Measurements from ENCODE around the gene PVALEF. TPM values are rescaled to one million over a fixed set of nuclear protein-coding genes. Genes with fewer than 3 reads are reported as not detected.

PVALEF gene
- total RNA-seq (2014; rRNA removed; shearing (Covaris generic)): not detected in 2 replicates
- polyA plus RNA-seq (2016; fragmentation: Nextera tagmentation; extraction: Ambion mirVana): not detected in 2 replicates

DNA sequence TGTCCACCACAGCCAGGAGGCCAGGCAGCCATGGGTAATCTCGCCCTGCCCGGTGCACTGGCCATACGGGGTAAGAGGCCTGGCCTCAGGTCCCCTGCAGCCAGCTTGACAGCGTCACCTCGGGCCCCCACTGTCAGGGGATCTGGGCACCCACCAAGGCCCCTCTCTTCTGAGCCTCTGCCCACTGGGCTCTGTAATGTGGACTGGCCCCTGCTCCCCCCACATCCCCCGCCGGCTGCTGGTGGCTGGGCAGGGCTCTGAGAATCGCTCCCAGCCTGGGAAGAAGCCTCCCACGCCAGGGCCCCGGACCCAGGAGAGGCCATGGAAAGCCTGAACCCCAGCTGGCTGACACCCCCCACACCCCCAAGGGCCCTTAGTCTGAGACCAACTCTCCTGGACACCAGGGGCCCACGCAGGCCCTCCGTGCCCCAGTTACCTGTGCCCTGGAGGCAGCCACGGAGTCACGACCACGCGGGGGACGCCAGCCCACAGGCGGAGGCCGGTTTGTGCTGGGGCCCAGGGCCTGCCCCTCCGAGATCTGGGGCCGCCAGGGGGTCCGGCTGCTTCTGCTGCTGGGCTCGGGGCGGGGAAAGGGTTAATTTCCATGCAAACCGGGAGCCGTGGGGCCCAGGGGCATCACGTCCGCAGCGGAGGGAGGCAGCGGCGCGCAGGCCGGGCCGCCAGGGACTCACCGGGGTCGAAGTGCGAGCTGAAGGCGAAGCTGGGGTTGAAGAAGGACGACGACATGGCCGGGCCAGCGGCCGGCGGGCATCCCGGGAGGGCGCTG is at the start of gene PVALEF:
TSS of gene PVALEF (plus strand) at position 262 of the 787 bp plus-strand sequence. CDS start 15,720 bp downstream, outside the sequence.
- peak; percentile 29 for DNase-seq
- Histone ChIP-seq H3K4me1 (ENCODE audit: insufficient read depth) (no peaks in the 10 kb centered on the region), H3K27me3 (replicated peaks; ENCODE audit: insufficient read depth) (peaks cover 10% of the 10 kb centered on the region; the same call in 1 of the 2 replicates), H3K36me3 (ENCODE audit: low read depth) (no peaks in the 10 kb centered on the region), H3K79me2 (ENCODE audit: insufficient read depth) (no peaks in the 10 kb centered on the region), H2AFZ (no peak within 1 kb of the TSS), H3K9me2 (ENCODE audit: insufficient read depth) (no peaks in the 10 kb centered on the region), H3K27ac (no peak within 1 kb of the TSS), H3K4me3 (no peak within 1 kb of the TSS), H3K4me2 (ENCODE audit: unreplicated experiment) (no peak within 1 kb of the TSS), H3F3A (ENCODE audit: insufficient read depth) (no peaks in the 10 kb centered on the region), H3K9ac (no peak within 1 kb of the TSS), H4K20me1 (ENCODE audit: insufficient read depth) (no peaks in the 10 kb centered on the region), H3K9me3 (ENCODE audit: low read depth) (no peaks in the 10 kb centered on the region)
- TF ChIP-seq EZH2phosphoT487 (IDR thresholded peaks at IDR 0.05; ENCODE audit: insufficient read depth, low read depth): no peak
- TF ChIP-seq EZH2 (IDR thresholded peaks at IDR 0.05; ENCODE audit: insufficient read depth, poor library complexity, severe bottlenecking): no peak
- in situ Hi-C loops (cut with MboI): no loop called here
- 30 to 37% methylated on average over 32 to 46 of the region's 46 CpGs for WGBS, 2 experiments (ENCODE audit: low coverage in 1 of 2, low lambda C conversion rate in 2 of 2, missing lambda C conversion rate in 2 of 2)

DNA sequence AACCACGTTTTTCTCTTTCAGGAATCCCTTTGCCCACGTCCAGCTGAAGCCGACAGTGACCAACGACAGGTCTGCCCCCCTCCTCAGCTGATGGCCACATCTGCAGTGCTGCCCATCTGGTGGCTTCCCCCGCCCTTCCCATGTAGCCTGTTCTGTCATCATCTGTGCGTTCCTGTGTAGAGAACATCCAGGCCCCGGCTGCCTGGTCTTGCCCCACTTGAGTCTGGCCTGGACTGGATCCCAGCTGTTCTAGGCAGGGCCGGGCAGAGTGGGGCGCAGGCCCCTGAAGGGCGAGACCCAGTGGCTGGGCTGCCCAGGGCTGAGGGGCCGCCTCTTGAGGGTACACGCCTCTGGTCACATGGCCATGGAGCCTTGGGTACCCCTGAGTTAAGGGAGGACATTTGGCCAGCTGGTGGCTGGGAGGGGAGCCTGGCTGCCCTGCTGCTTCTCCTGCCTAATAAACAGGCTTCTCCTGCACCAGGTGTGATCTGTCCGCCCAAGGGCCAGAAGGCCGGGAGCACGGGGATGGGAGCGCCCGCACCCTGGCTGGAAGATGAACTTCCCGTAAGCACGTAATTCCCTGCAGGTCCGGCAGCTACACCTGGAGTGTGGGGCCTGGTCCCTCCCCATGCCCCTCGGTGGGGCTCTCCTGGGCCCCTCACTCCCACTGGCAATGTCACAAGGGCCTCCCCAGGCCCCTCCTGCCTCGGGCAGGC is 49.4 kb upstream of the PVALEF start:
- no peak overlapping the region for H3K4me3 ChIP-seq
- H3K9me3 ChIP-seq (ENCODE audit: low read depth): no peaks in the 10 kb centered on the region
- in situ Hi-C loops (cut with MboI): no loop called here
- no peaks in the 10 kb centered on the region for H3K36me3 ChIP-seq (ENCODE audit: low read depth)
- H4K20me1 ChIP-seq (ENCODE audit: insufficient read depth): no peaks in the 10 kb centered on the region
- 78 to 86% methylated on average over 20 to 22 of the region's 22 CpGs for WGBS, 2 experiments (ENCODE audit: low coverage in 1 of 2, low lambda C conversion rate in 2 of 2, missing lambda C conversion rate in 2 of 2)
- H3K27ac ChIP-seq: no peak overlapping the region
- H3K9me2 ChIP-seq (ENCODE audit: insufficient read depth): no peaks in the 10 kb centered on the region
- H3F3A ChIP-seq (ENCODE audit: insufficient read depth): no peaks in the 10 kb centered on the region
- H3K79me2 ChIP-seq (ENCODE audit: insufficient read depth): no peaks in the 10 kb centered on the region
- no peak overlapping the region for H2AFZ ChIP-seq
- TF ChIP-seq EZH2phosphoT487 (IDR thresholded peaks at IDR 0.05; ENCODE audit: insufficient read depth, low read depth) (no peak), EZH2 (IDR thresholded peaks at IDR 0.05; ENCODE audit: insufficient read depth, poor library complexity, severe bottlenecking) (no peak)
- H3K4me1 ChIP-seq (ENCODE audit: insufficient read depth): no peaks in the 10 kb centered on the region
- no peak overlapping the region for H3K4me2 ChIP-seq (ENCODE audit: unreplicated experiment)
- no peaks in the 10 kb centered on the region for H3K27me3 ChIP-seq (replicated peaks; ENCODE audit: insufficient read depth)
- no peak overlapping the region for H3K9ac ChIP-seq
- DNase-seq: no peak

DNA sequence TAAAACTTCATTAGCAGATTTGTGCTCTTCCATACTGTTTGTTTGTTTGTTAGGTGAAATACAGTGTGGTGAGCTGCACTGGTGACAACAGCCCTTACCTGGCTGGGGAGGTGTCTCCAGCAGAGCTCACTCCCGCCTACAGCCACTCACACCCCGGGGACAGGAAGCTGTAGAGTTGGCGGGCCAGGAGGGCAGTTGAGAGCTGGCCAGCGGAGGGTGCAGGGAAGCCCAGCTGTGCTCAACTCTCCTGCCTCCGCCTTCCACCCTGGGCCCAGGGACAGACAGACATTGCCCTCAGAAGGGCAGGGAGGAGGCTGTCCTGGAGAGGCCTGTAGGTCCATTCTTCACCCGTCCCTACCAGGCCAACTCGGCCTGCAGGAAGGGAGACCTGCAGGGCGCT is 48.6 kb upstream of the PVALEF start:
- Histone ChIP-seq H3K79me2 (ENCODE audit: insufficient read depth) (no peaks in the 10 kb centered on the region), H3K36me3 (ENCODE audit: low read depth) (no peaks in the 10 kb centered on the region), H3K9ac (no peak overlapping the region), H3K9me3 (ENCODE audit: low read depth) (no peaks in the 10 kb centered on the region), H3K4me1 (ENCODE audit: insufficient read depth) (no peaks in the 10 kb centered on the region), H3K27me3 (replicated peaks; ENCODE audit: insufficient read depth) (peaks cover 4% of the 10 kb centered on the region; the same call in 1 of the 2 replicates), H4K20me1 (ENCODE audit: insufficient read depth) (no peaks in the 10 kb centered on the region), H2AFZ (no peak overlapping the region), H3K4me3 (no peak overlapping the region), H3F3A (ENCODE audit: insufficient read depth) (no peaks in the 10 kb centered on the region), H3K4me2 (ENCODE audit: unreplicated experiment) (no peak overlapping the region), H3K9me2 (ENCODE audit: insufficient read depth) (no peaks in the 10 kb centered on the region), H3K27ac (no peak overlapping the region)
- whole genome bisulfite sequencing, 2 experiments (ENCODE audit: low coverage in 1 of 2, low lambda C conversion rate in 2 of 2, missing lambda C conversion rate in 2 of 2): 88 to 94% methylated on average over 8 of the region's 8 CpGs
- TF ChIP-seq EZH2phosphoT487 (IDR thresholded peaks at IDR 0.05; ENCODE audit: insufficient read depth, low read depth) (no peak), EZH2 (IDR thresholded peaks at IDR 0.05; ENCODE audit: insufficient read depth, poor library complexity, severe bottlenecking) (no peak)
- no peak for DNase-seq
- in situ Hi-C loops (cut with MboI): no loop called here

DNA sequence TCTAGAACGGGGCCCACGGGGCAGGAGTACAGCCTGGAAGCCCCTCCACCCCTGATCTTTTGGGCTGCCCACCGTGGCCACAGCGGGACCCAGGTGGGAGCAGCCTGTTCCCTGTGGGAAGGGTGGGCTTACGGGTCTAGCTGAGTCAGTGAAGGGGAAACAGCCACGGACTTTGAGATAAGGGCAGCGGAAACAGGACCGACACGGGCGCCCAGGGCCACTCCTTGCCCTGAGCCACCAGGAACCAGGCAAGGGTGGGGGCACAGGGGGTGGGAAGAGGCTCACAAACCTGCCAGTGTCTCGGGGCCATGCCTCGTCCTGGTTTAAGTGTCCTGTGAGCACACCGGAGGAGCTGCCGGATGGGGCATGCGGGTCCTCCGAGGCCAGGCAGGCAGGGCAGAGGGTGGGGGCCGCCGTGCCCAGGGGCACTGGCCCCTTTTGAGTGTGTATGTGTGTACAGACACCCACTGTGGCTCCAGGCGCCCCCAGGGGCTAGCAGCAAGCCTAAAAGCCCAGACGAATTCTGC is 47.6 kb upstream of the PVALEF start:
- WGBS, 2 experiments (ENCODE audit: low coverage in 1 of 2, low lambda C conversion rate in 2 of 2, missing lambda C conversion rate in 2 of 2): 88% methylated on average over 18 to 20 of the region's 20 CpGs
- in situ Hi-C loops (cut with MboI): no loop called here

More for the DNA sequence above, 47.6 kb upstream of the PVALEF start:
- Histone ChIP-seq H3K79me2 (ENCODE audit: insufficient read depth) (no peaks in the 10 kb centered on the region), H3K27ac (no peak overlapping the region), H3K9me3 (ENCODE audit: low read depth) (no peaks in the 10 kb centered on the region), H3K4me3 (no peak overlapping the region), H3K9ac (no peak overlapping the region), H3F3A (ENCODE audit: insufficient read depth) (no peaks in the 10 kb centered on the region), H4K20me1 (ENCODE audit: insufficient read depth) (no peaks in the 10 kb centered on the region), H2AFZ (no peak overlapping the region), H3K36me3 (ENCODE audit: low read depth) (no peaks in the 10 kb centered on the region), H3K9me2 (ENCODE audit: insufficient read depth) (no peaks in the 10 kb centered on the region), H3K27me3 (replicated peaks; ENCODE audit: insufficient read depth) (peaks cover 6% of the 10 kb centered on the region), H3K4me2 (ENCODE audit: unreplicated experiment) (no peak overlapping the region), H3K4me1 (ENCODE audit: insufficient read depth) (no peaks in the 10 kb centered on the region)
- DNase-seq: no peak
- TF ChIP-seq EZH2phosphoT487 (IDR thresholded peaks at IDR 0.05; ENCODE audit: insufficient read depth, low read depth) (no peak), EZH2 (IDR thresholded peaks at IDR 0.05; ENCODE audit: insufficient read depth, poor library complexity, severe bottlenecking) (no peak)

All from GM23248 (cell line).